ENCODE results near the gene GATA1.

The GATA1 gene

DNA sequence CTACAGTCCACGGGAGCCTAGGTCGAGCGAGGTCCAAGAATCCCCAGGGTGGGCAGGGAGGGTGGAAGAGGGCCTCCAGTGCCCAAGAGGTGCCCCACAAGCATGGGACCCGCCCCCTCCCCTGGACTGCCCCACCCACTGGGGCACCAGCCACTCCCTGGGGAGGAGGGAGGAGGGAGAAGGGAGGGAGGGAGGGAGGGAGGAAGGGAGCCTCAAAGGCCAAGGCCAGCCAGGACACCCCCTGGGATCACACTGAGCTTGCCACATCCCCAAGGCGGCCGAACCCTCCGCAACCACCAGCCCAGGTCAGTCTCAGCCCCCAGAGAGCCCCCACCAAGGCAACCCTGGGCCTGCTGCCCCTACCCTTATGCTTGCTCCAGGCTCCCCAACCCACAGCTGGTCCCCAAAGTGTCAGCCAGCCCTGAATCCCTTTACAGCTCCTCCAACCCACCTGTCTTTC lies at the start of gene GATA1:
GATA1 (plus strand) TSS at position 250 of the 460 bp plus-strand sequence. CDS start 4,520 bp downstream, outside the sequence.
- Mint-ChIP-seq H3K27ac (no peak within 1 kb of the TSS), H3K36me3 (no peaks in the 10 kb centered on the region), H3K4me3 (no peak within 1 kb of the TSS), H3K9me3 (ENCODE audit: low read depth) (no peaks in the 10 kb centered on the region), H3K4me1 (ENCODE audit: low read depth) (peaks cover 15% of the 10 kb centered on the region), H3K27me3 (no peaks in the 10 kb centered on the region)

DNA sequence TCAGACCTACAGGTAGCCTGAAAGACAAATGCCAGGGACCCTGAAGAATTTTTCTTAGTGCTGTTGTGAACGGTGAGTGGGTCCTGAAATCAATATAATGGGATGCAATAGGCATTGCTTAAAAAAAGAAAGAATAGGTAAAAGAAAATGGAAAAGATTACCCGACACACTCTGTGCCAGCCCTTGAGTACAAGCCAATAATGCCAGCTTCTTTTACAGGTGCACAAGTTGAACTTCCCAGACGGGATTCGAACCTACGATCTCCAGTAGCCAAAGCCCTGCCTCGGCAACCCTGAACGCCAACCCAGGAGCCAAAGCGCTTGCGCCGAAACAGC lies 49.5 kb upstream of the GATA1 start:
- Mint-ChIP-seq H3K27me3 (no peaks in the 10 kb centered on the region), H3K36me3 (no peaks in the 10 kb centered on the region), H3K4me3 (peak overlapping the region; percentile 98), H3K4me1 (ENCODE audit: low read depth) (peaks cover 19% of the 10 kb centered on the region), H3K9me3 (ENCODE audit: low read depth) (no peaks in the 10 kb centered on the region), H3K27ac (peak overlapping the region; percentile 98)

DNA sequence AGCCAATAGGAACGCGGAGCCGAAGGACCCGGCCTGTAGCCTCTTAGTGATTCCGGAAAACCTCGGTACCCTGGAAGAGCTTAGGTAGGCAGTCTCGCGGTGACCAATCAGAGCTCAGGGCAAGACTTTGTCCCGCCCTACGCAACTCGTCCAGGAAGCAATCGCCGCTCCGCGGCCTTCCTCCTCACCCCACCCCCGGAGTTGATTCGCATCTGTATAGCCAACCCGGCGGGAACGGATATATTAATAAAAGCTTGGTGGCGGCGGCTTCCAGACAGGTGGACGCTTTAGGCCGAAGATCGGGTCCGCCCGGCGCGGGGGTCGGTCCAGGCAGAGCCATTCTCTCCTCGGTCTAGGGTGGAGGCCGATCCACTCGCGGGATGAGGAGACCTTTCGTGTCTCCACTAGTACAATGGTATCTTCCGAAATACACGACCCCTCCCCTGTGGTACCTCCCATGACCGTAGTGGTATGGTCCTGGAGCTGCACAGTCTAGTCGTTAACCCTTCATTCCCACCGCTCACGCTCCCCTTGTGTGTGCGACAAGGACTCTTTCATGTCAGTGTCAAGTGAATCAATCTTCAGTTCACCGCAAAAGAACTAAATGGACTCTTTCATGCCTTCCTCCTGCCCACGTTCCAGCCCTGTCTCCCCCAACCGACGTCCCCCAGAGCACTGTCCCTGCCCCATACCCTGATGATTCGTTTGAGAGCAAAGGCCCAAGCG lies 49.0 kb upstream of the GATA1 start:
- Mint-ChIP-seq H3K4me1 (ENCODE audit: low read depth) (peaks cover 19% of the 10 kb centered on the region), H3K27ac (peak overlapping the region; percentile 98), H3K9me3 (ENCODE audit: low read depth) (no peaks in the 10 kb centered on the region), H3K27me3 (no peaks in the 10 kb centered on the region), H3K4me3 (peak overlapping the region; percentile 98), H3K36me3 (no peaks in the 10 kb centered on the region)

DNA sequence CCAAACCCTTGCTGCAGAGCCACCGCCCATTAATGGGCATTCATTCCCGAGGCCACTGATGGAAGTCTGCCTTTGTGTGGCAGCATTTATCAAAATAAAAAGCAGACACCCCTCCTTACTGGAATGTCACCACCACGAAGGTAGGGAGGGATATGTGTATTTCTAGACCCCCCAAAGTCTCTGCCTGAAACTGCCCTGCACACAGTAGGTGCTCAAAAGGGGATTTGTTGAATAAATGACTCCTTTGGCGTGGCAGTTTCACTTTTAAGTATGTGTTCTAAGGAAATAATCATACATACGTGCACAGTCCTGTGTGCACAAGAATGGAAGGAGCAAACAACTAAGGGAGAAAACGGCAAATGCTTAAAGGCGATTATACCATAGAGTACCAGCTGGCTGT lies 48.5 kb upstream of the GATA1 start:
- Mint-ChIP-seq H3K27ac (peak overlapping the region; percentile 98), H3K9me3 (ENCODE audit: low read depth) (no peaks in the 10 kb centered on the region), H3K4me1 (ENCODE audit: low read depth) (peaks cover 19% of the 10 kb centered on the region), H3K27me3 (no peaks in the 10 kb centered on the region), H3K36me3 (no peaks in the 10 kb centered on the region), H3K4me3 (peak overlapping the region; percentile 98)

DNA sequence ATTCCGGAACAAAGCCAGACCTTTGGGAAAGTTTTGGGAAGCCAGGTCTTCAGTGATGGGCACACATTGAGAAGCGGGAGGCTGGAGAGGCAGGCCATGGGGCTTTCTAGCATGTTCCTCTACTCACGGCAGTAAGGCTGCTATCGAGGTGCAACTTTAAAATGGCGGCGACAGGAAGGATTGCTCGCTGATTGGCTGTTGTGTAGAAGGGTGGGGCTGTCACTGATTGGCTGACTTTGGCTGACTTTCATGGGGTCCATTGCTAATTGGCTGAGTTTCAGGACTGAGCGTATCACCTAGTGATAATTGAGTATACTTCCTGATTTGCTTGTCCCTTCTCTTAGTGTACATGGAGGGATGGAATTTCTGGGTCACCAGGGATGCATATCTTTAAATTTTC lies 44.6 kb upstream of the GATA1 start:
- H3K36me3 Mint-ChIP-seq = no peaks in the 10 kb centered on the region
- H3K4me3 Mint-ChIP-seq = no peak overlapping the region
- H3K9me3 Mint-ChIP-seq (ENCODE audit: low read depth) = no peaks in the 10 kb centered on the region
- H3K27ac Mint-ChIP-seq = no peak overlapping the region
- no peaks in the 10 kb centered on the region for H3K27me3 Mint-ChIP-seq
- H3K4me1 Mint-ChIP-seq (ENCODE audit: low read depth) = peaks cover 10% of the 10 kb centered on the region

DNA sequence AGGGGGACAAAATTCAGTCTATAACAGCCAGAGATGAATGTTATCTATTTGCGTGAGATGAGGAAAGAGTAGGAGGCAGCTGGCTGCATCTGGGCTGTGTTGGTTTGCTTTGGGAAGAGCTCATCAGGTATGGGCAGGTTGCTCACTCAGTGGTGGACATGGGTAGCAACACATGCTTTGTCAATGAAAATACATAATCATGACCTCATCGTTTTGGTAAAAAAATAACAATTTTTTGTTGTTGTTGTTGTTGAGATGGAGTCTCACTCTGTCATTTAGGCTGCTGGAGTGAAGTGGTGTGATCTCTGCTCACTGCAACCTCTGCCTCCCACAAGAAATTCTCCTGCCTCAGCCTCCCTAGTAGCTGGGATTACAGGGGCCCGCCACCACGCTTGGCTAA lies 41.2 kb upstream of the GATA1 start:
- Mint-ChIP-seq H3K27me3 (no peaks in the 10 kb centered on the region), H3K36me3 (no peaks in the 10 kb centered on the region), H3K4me1 (ENCODE audit: low read depth) (no peaks in the 10 kb centered on the region), H3K27ac (no peak overlapping the region), H3K4me3 (no peak overlapping the region), H3K9me3 (ENCODE audit: low read depth) (no peaks in the 10 kb centered on the region)

DNA sequence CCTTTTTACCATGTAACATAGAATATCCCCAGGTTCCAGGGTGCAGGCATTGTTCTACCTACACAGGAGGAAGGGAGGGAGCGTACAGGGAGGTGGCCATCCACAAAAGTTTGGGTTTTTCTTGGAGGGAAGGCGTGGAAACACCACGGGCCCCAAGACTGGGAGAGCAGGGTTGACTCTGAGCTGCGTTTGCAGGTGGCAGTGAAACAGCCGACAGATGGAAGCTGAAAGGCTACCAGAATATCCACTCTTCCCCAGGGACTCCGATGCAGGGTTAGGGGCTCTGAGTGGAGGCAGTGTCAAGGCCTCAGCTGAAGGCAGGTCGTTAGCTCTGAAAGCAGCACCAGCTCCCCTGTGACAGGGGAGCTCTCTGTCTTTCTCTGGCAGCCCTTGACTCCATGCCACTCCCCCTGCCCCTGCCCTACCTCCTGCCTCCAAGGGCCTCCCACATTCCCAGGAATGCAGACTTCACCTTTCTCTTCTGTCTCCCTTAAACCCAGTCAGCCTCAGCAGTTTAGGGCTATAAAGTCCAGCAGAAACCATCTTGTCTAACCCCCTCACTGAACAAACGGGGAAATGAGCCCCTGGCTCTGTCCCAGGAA lies 38.9 kb upstream of the GATA1 start:
- Mint-ChIP-seq H3K4me1 (ENCODE audit: low read depth) (no peaks in the 10 kb centered on the region), H3K36me3 (no peaks in the 10 kb centered on the region), H3K27me3 (no peaks in the 10 kb centered on the region), H3K27ac (no peak overlapping the region), H3K4me3 (no peak overlapping the region), H3K9me3 (ENCODE audit: low read depth) (no peaks in the 10 kb centered on the region)

DNA sequence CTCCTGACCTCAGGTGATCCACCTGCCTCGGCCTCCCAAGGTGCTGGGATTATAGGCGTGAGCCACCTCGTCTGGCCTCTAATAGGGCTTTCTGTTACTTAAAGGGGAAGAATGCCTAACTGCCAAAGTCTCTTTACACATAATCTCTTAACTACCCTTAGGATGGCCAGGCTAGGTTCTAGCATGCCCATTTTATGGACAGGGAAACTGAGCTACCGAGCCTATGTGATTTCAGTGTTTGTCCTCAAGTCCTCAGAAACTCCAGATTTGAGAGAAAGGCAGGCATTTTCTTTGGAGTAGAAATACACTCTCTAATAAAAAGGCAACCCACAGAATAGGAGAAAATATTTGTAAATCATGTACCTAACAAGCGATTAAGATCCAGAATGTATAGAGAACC lies 37.2 kb upstream of the GATA1 start:
- Mint-ChIP-seq H3K27me3 (no peaks in the 10 kb centered on the region), H3K4me1 (ENCODE audit: low read depth) (no peaks in the 10 kb centered on the region), H3K4me3 (no peak overlapping the region), H3K27ac (no peak overlapping the region), H3K36me3 (no peaks in the 10 kb centered on the region), H3K9me3 (ENCODE audit: low read depth) (no peaks in the 10 kb centered on the region)

DNA sequence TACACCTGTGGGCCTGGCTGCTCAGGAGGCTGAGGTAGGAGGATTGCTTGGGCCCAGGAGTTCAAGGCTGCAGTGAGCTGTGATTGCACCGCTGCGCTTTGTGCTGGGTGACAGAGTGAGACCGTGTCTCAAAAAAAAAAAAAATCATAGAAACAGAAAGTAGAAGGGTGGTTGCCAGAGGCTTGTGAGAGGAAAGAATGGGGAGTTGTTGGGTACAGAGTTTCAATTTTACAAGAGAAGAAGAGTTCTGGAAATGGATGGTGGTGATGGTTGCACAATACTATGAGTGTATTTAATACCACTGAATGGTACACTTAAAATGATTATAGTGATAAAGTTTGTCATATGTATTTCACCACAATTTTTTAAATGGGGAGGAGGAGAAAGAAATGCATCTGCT lies 35.0 kb upstream of the GATA1 start:
- Mint-ChIP-seq H3K4me1 (ENCODE audit: low read depth) (no peaks in the 10 kb centered on the region), H3K27ac (peak overlapping the region; percentile 29), H3K27me3 (no peaks in the 10 kb centered on the region), H3K36me3 (no peaks in the 10 kb centered on the region), H3K9me3 (ENCODE audit: low read depth) (no peaks in the 10 kb centered on the region), H3K4me3 (no peak overlapping the region)

DNA sequence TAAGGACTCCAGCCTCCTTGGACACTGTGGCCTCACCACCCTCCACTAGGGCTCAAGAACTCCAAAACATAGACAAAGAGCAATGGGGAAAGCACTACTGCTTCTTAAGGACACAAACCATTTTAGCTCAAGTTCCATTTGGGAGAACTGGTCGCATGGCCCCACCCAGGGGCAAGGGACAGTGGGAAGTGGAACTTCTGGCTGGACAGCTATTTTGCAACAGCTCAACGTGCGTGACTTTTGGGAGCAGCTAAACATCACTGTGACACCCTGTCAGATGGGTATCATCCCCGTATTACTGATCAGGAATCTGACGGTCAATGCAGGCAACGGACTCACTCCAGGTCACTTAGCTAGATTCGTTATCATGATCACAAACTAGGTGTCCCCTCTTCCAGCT lies 33.9 kb upstream of the GATA1 start:
- no peaks in the 10 kb centered on the region for H3K36me3 Mint-ChIP-seq
- H3K4me1 Mint-ChIP-seq (ENCODE audit: low read depth) = no peaks in the 10 kb centered on the region
- H3K27me3 Mint-ChIP-seq = no peaks in the 10 kb centered on the region
- no peak overlapping the region for H3K4me3 Mint-ChIP-seq
- no peaks in the 10 kb centered on the region for H3K9me3 Mint-ChIP-seq (ENCODE audit: low read depth)
- no peak overlapping the region for H3K27ac Mint-ChIP-seq

DNA sequence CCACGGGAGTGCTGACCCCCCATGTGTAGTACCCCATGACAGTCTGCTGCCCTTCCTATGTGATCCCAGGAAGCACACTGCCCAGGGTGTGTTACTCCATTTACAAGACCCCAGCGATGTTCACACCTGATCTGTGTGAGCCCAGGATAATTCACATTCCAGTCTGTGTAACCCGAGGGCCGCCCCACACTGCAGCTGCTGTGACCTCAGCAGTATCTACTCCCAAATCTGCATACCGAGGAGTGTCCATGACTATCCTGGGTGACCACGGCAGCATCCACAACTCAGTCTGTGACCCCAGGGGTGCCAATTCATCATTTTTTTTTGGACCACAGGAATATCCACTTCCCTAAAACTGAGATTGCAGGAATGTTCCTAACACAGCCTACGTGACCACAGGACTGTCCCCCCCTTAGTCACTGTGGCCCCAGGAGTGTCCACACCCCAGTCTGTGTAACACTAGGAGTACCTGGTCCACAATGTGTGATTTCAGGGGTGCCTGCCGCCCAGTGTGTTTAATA lies 32.6 kb upstream of the GATA1 start:
- Mint-ChIP-seq H3K27ac (no peak overlapping the region), H3K9me3 (ENCODE audit: low read depth) (no peaks in the 10 kb centered on the region), H3K4me1 (ENCODE audit: low read depth) (no peaks in the 10 kb centered on the region), H3K27me3 (no peaks in the 10 kb centered on the region), H3K4me3 (no peak overlapping the region), H3K36me3 (no peaks in the 10 kb centered on the region)

DNA sequence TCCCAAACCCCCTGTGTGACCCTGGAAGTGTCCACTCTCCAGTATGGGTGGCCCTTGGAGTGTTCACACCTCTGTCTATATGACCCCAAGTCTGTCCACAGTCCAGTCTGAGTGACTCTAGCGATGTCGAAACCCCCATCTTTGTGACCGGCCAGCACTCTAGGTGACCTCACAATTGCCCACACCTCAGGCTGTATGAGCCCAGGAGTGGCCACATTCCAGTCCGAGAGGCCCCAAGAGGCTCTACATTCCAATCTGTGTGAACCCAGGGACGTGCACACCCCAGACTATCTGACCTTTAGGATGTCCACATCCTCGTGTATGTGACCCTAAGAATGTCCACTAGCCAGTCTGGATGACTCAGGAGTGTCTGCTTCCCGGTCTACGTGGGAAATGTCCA lies 32.2 kb upstream of the GATA1 start:
- Mint-ChIP-seq H3K4me3 (no peak overlapping the region), H3K4me1 (ENCODE audit: low read depth) (no peaks in the 10 kb centered on the region), H3K27ac (no peak overlapping the region), H3K36me3 (no peaks in the 10 kb centered on the region), H3K9me3 (ENCODE audit: low read depth) (no peaks in the 10 kb centered on the region), H3K27me3 (no peaks in the 10 kb centered on the region)

DNA sequence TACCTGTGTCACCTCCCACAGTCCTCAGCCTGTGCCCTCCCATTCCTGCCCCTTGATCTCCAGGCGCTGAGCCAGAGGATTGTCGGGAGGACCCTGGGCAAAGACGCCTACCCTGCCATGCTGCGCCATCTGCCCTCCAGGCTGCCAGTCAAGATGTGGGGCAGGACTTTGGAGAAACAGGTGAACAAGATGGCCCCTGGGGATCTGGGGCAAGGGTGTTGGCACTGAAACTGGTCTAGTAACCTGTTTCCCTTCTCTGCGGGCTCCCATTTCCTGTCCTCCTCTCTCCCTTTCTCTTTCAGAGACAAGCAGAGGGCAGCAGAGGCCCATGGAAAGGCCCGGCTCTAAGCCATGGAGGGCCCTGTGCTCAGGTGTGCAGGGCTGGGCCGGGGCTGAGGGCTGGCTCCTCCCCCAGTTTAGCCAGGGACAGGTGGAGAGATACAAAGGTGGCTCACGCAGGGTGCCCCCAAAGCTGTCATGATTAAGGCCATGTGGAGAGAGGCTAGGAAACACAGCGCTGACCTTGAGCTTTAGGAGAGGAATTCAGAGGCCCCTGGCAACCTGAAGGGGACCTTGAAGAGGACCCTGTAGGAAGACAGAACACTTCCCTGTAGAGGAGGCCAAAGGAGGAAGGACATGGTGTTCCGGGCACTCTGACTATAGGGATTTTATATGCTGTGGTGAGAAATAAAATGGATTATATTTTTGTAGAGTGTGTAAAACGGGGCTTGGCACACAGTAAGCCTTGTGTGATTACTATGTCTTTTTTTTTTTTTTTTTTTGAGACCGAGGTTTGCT lies 24.5 kb upstream of the GATA1 start, which contains the start of gene GLOD5:
GLOD5 (plus strand) TSS at position 74 of the 798 bp plus-strand sequence; CDS start at position 118, 44 bp downstream.
- H3K9me3 Mint-ChIP-seq (ENCODE audit: low read depth) = no peaks in the 10 kb centered on the region
- no peaks in the 10 kb centered on the region for H3K4me1 Mint-ChIP-seq (ENCODE audit: low read depth)
- no peaks in the 10 kb centered on the region for H3K36me3 Mint-ChIP-seq
- H3K27ac Mint-ChIP-seq = no peak within 1 kb of the TSS
- H3K27me3 Mint-ChIP-seq = no peaks in the 10 kb centered on the region
- no peak within 1 kb of the TSS for H3K4me3 Mint-ChIP-seq

DNA sequence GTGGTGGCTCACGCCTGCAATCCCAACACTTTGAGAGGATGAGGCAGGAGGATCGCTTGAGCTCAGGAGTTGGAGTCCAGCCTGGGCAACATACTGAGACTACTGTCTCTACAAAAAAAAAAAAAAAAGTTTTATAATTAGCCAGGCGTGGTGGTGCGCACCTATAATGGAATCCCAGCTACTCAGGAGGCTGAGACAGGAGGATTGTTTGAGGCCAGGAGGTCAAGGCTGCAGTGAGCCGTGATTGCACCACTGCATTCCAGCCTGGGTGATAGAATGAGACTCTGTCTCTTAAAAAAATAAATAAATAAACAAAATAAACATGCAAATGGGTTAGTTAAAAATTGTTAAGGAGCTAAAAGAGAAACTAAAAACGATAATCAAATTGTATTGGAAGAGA lies 17.2 kb upstream of the GATA1 start:
- Mint-ChIP-seq H3K4me3 (no peak overlapping the region), H3K27ac (no peak overlapping the region), H3K9me3 (ENCODE audit: low read depth) (no peaks in the 10 kb centered on the region), H3K4me1 (ENCODE audit: low read depth) (no peaks in the 10 kb centered on the region), H3K36me3 (no peaks in the 10 kb centered on the region), H3K27me3 (no peaks in the 10 kb centered on the region)

DNA sequence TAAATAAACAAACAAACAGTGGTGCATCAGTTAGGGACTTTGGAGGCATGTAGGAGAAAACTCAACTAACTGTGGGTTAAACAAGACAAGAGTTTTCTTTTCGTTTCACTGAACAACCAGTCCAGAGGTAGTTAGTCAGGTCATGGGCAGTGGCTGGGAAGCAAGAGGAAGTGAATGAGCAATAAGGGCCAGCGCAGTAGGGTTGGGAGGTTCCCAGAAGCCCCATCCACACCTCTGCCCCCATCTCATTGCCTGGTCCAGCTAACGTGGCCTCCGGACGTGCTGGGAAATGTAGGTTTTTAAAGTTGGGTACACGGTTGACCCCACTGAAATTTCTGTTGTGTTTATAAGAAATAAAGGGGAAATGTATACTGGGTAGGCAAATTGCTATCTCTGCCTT lies 16.1 kb upstream of the GATA1 start:
- no peak overlapping the region for H3K27ac Mint-ChIP-seq
- H3K27me3 Mint-ChIP-seq = no peaks in the 10 kb centered on the region
- no peaks in the 10 kb centered on the region for H3K4me1 Mint-ChIP-seq (ENCODE audit: low read depth)
- H3K9me3 Mint-ChIP-seq (ENCODE audit: low read depth) = no peaks in the 10 kb centered on the region
- H3K4me3 Mint-ChIP-seq = no peak overlapping the region
- no peaks in the 10 kb centered on the region for H3K36me3 Mint-ChIP-seq
